Limb (tissue), 2 donors: ENCODE measurements around the gene ZNF311.
"Not testable (repeated sequence)": the region's sequence is repeated elsewhere in the genome, so short reads cannot be mapped to it uniquely, and the experiment has no call there.

Source experiments
- DNase-seq, 2 donors: peaks; one replicate each; pipeline ENCODE4 v3.0.0-alpha.2; 2016; ENCODE audit errors: extremely low spot score in 2 of 2

Gene ZNF311

DNA sequence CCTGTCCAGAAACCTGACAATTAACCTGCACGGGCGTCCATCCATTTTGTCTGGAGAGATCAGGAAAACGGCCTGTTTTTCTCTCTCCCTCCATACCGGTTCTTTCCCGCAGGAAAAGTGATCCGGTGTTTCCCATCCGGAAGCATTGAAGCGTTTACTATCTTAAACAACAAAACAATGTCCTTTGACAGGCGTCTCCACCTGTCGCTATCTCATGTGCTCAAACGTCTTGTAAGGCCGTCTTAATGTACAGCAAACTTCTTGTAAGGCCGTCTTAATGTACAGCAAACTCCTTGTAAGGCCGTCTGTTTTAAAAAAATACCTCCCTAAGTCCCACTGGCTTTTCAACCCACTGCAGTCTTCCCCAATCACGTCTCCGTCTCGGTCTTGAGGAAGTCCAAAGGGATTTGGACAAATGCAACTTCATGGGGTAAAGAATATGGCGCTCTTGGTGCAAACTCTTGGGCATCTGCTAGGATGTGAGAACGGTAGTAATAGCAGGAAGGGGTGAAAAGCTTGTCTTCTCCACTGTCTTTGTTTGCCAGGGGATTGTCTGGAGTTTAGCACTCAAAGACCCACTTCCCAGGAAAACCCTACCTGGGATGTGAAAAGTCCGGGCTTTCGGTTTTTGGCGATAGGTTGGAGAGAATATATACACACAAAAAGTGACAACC, 51.4 kb downstream of the ZNF311 start:
- peak in 1 of 2 donors; percentile 43 for DNase-seq

DNA sequence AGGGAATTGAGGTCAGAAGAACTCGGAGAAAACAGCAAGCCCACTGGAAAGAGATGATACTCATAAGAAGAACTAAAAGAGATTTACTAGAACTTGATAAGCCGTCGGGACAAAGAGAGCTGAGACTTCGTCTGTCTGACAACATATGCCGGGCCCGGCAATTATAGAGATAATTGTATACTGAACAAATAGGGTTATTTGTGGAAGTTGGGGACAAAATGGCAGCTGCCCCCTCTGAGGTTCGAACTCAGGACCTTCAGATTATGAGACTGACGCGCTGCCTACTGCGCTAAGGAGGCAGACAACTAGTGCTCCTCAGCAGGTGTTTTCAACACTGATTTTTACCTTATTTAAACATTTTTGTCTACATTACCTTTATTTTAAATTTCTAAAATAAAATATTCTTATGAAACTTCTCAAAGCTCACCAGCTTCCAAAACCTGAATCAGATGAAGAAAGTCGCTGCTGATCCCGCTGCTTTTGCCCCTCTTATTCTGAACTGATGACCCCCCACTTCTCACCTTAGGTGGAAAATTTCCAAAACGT, 52.0 kb downstream of the ZNF311 start:
- DNase-seq = peak; percentile 31 to 63

DNA sequence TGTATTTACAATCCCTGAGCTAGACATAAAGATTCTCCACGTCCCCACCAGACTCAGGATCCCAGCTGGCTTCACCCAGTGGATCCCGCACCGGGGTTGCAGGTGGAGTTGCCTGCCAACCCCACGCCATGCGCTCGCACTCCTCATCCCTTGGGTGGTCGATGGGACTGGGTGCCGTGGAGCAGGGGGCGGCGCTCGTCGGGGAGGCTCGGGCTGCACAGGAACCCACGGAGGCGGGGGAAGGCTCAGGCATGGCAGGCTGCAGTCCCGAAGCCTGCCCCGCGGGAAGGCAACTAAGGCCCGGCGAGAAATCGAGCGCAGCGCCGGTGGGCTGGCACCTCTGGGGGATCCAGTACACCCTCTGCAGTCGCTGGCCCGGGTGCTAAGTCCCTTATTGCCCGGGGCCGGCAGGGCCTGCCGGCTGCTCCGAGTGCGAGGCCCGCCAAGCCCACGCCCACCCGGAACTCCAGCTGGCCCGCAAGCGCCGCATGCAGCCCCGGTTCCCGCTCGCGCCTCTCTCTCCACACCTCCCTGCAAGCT, 55.4 kb downstream of the ZNF311 start:
- not testable (repeated sequence) for DNase-seq

DNA sequence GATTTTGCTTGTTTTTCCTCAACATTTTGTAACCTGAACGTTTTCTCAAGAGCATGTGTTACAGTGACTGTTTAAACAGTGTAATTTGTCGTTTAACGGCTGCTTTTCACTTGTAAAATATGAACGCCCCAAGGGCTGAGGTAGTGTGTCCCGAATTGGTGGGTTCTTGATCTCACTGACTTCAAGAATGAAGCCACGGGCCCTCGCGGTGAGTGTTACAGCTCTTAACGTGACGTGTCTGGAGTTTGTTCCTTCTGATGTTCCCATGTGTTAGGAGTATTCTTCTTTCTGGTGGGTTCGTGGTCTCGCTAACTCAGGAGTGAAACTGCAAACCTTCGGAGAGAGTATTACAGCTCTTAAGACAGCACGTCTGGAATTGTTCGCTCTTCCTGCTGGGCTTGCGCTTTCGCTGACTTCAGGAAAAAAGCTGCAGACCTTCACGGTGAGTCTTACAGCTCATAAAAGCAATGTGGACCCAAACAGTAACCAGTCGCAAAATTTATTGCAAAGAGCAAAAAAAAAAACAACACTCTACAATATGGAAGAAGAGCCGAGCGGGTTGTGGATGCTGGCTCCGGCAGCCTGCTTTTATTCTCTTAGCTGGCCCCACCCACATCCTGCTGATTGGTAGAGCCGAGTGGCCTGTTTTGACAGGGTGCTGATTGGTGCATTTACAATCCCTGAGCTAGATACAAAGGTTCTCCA, 56.2 kb downstream of the ZNF311 start:
- no peak for DNase-seq

GRCh38 chr6:28947831-28948270, 57.3 kb downstream of the ZNF311 start:
- DNase-seq = no peak

GRCh38 chr6:28947067-28947765, 57.9 kb downstream of the ZNF311 start:
- DNase-seq = no peak

- DNase-seq = no peak
Measured at GRCh38 chr6:28945349-28945748, 59.8 kb downstream of the ZNF311 start.
